Measurements from ENCODE around the gene ESPN. TPM values are rescaled to one million over a fixed set of nuclear protein-coding genes. Genes with fewer than 3 reads are reported as not detected.

Gene ESPN
- total and polyA plus RNA-seq, 10 donors: 0.26 to 6.0 (median 0.54) TPM; not detected in 1

DNA sequence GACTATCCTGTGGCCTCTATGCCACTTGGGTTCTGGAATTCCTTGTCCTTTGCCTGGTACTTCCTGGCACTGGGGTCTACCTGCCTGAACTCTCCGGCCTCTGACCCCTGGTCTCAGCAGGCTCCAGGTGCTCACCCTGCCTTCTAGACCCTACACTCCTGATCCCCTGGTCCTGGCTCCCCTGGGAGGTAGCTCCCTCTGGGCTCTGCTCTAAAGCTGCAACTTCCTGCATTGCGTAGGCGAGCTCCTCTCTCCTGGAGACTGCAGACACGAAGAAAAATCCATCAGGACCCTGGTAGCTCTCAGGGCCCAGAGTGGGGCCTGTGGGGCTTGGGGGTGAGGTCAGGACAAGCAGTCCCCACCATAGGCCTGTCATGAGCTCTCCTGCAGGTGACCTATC lies 74.7 kb downstream of the ESPN start:
- peak; percentile 72 for DNase-seq
- peaks cover 0 to 50% (median 5%) of the 10 kb centered on the region in 7 donors for H3K27me3 ChIP-seq (replicated peaks in 1 of 7)
- H3K27ac ChIP-seq: peak overlapping the region; percentile 26 to 86 (median 78)
- intact Hi-C loops (cut with DNase I; ENCODE audit: low total_unique reads): no loop called here
- H3K4me1 ChIP-seq: peaks cover 22 to 92% (median 70%) of the 10 kb centered on the region in 6 donors
- no peaks in the 10 kb centered on the region for H3K9me3 ChIP-seq
- no peaks in the 10 kb centered on the region for H3K36me3 ChIP-seq
- WGBS, 5 donors: 52 to 78% (median 63%) methylated on average over 3 to 4 of the region's 4 CpGs
- TF ChIP-seq, protein P1, sequence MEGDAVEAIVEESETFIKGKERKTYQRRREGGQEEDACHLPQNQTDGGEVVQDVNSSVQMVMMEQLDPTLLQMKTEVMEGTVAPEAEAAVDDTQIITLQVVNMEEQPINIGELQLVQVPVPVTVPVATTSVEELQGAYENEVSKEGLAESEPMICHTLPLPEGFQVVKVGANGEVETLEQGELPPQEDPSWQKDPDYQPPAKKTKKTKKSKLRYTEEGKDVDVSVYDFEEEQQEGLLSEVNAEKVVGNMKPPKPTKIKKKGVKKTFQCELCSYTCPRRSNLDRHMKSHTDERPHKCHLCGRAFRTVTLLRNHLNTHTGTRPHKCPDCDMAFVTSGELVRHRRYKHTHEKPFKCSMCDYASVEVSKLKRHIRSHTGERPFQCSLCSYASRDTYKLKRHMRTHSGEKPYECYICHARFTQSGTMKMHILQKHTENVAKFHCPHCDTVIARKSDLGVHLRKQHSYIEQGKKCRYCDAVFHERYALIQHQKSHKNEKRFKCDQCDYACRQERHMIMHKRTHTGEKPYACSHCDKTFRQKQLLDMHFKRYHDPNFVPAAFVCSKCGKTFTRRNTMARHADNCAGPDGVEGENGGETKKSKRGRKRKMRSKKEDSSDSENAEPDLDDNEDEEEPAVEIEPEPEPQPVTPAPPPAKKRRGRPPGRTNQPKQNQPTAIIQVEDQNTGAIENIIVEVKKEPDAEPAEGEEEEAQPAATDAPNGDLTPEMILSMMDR (IDR thresholded peaks at IDR 0.05 in 8 of 11, conservative IDR thresholded peaks at IDR 0.05 in 3 of 11): no peak
- TF ChIP-seq POLR2A (IDR thresholded peaks at IDR 0.05) (no peak), POLR2AphosphoS5 (IDR thresholded peaks at IDR 0.05) (no peak)
- no peak overlapping the region for H3K4me3 ChIP-seq

DNA sequence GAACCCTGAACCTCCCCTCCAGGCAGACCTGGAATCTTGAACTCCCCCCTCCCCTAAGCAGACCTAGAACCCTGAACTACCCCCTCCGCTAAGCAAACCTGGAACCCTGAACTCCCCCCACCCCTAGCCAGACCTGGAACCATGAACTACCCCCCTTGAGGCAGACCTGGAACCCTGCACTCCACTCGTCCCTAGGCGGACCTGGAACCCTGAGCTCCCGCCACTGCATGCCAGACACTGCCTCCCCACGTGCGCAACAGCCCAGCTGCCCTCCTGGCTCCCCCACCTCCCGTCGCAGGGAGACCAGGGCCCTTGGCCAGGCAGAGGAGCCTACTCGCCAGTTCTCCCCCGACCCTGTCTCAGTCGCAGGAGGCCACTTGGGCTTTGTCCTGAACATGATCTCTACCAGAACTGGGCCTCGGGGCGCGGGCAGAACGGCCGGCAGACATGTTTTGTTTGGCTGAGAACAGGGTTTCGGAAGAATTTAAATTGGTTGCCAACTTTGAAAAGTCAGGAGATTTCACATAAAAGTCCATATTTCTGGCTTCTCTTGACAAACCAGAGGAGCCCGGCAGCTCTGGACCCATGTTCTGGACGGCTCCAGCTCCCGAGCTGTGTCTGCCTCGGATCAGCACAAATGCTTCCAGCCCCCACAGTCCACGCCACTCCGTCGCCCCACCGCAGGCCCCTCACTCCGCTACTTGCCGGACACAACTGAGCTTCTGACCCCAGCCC lies 76.1 kb downstream of the ESPN start:
- H3K4me3 ChIP-seq: no peak overlapping the region
- peaks cover 21 to 78% (median 62%) of the 10 kb centered on the region in 6 donors for H3K4me1 ChIP-seq
- TF ChIP-seq, protein P1 (IDR thresholded peaks at IDR 0.05 in 8 of 11, conservative IDR thresholded peaks at IDR 0.05 in 3 of 11): no peak
- no peak for TF ChIP-seq POLR2A (IDR thresholded peaks at IDR 0.05)
- TF ChIP-seq POLR2AphosphoS5 (IDR thresholded peaks at IDR 0.05): no peak
- peaks cover 0 to 42% (median 5%) of the 10 kb centered on the region in 7 donors for H3K27me3 ChIP-seq (replicated peaks in 1 of 7)
- H3K27ac ChIP-seq: peak overlapping the region in 6 of 8 donors; percentile 55 to 86 (median 82)
- WGBS, 5 donors: 78 to 92% (median 87%) methylated on average over 25 to 27 of the region's 27 CpGs
- no peaks in the 10 kb centered on the region for H3K36me3 ChIP-seq
- H3K9me3 ChIP-seq: no peaks in the 10 kb centered on the region
- intact Hi-C loops (cut with DNase I; ENCODE audit: low total_unique reads): no loop called here
- no peak for DNase-seq

DNA sequence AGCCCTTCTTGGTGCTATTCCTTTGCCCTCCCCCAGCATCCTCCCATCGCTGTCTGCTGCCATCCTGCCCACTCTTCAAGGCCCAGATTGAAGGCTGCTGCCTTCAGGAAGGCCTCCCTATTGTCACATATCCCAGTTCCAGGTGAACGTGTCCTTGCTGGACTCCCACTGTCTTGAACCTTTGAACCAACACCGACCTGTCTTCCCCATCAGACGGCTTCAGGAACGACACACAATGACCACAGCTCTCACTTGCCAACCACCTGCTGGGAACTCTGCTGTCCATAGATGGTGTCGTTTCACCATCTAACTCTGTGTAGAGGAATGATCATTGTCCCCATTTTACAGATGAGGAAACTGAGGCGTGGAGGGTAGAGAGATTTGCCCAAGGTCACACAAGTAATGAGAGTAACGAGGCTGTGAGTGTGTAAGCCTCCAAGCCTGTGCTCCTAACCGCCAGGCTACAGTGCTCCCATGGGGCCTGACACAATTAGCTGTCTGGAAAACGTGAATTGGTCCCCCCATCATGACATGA lies 76.8 kb downstream of the ESPN start:
- 62 to 76% (median 71%) methylated on average over 10 of the region's 10 CpGs for WGBS, 5 donors

More for the DNA sequence above, 76.8 kb downstream of the ESPN start:
- Histone ChIP-seq H3K4me1 (peaks cover 18 to 72% (median 58%) of the 10 kb centered on the region in 6 donors), H3K4me3 (no peak overlapping the region), H3K27me3 (replicated peaks in 1 of 7) (peaks cover 0 to 36% (median 5%) of the 10 kb centered on the region in 7 donors), H3K27ac (peak overlapping the region; percentile 46 to 86 (median 78)), H3K36me3 (no peaks in the 10 kb centered on the region), H3K9me3 (no peaks in the 10 kb centered on the region)
- intact Hi-C loops (cut with DNase I; ENCODE audit: low total_unique reads): no loop called here
- DNase-seq: no peak
- TF ChIP-seq, protein P1 (IDR thresholded peaks at IDR 0.05 in 8 of 11, conservative IDR thresholded peaks at IDR 0.05 in 3 of 11): no peak
- no peak for TF ChIP-seq POLR2AphosphoS5 (IDR thresholded peaks at IDR 0.05)

Data from spleen (tissue), 11 donors.